H9 (cell line): Measurements from ENCODE around the gene POU3F4. TPM values are rescaled to one million over a fixed set of nuclear protein-coding genes. Genes with fewer than 3 reads are reported as not detected.
A peak's percentile ranks its signal among the peaks of the same experiment; 100 is the strongest.

Source experiments
- DNase-seq: peaks from one replicate; pipeline ENCODE4 v3.0.0-alpha.2; 2017
- H2AFZ ChIP-seq: one replicate; pipeline ENCODE4 v1.6.1; 2013; ENCODE audit warnings: mild to moderate bottlenecking, low read length, control low read depth, moderate library complexity
- H2AK5ac ChIP-seq: 2 replicates; pipeline ENCODE4 v1.6.1; 2013; ENCODE audit warnings: low read length, control low read depth, mixed read lengths; ENCODE audit not compliant: insufficient read length
- H2BK120ac ChIP-seq: one replicate; pipeline ENCODE4 v1.6.1; 2013; ENCODE audit warnings: low read depth, mild to moderate bottlenecking, low read length, control low read depth, inconsistent platforms; ENCODE audit not compliant: poor library complexity, severe bottlenecking
- H2BK12ac ChIP-seq: 2 replicates; pipeline ENCODE4 v1.6.1; 2013; ENCODE audit warnings: low read length, control low read depth, mixed read lengths, low read depth; ENCODE audit not compliant: insufficient read length
- H2BK15ac ChIP-seq: 2 replicates; pipeline ENCODE4 v1.6.1; 2013; ENCODE audit warnings: low read depth, low read length, control low read depth
- H2BK20ac ChIP-seq: one replicate; pipeline ENCODE4 v1.6.1; 2013; ENCODE audit warnings: low read depth, mild to moderate bottlenecking, low read length, control low read depth, inconsistent platforms; ENCODE audit not compliant: poor library complexity, severe bottlenecking
- H2BK5ac ChIP-seq: 2 replicates; pipeline ENCODE4 v1.6.1; 2013; ENCODE audit warnings: low read length, control low read depth, mixed read lengths; ENCODE audit not compliant: insufficient read length
- H3K14ac ChIP-seq: 2 replicates; pipeline ENCODE4 v1.6.1; 2013; ENCODE audit warnings: low read length, control low read depth; ENCODE audit not compliant: insufficient read depth
- H3K18ac ChIP-seq: 2 replicates; pipeline ENCODE4 v1.6.1; 2013; ENCODE audit warnings: low read depth, mild to moderate bottlenecking, mixed read lengths, low read length, control low read depth; ENCODE audit not compliant: insufficient read length
- H3K23ac ChIP-seq: 2 replicates; pipeline ENCODE4 v1.6.1; 2013; ENCODE audit warnings: low read length, control low read depth, mixed read lengths, low read depth; ENCODE audit not compliant: insufficient read length
- H3K23me2 ChIP-seq: 2 replicates; pipeline ENCODE4 v1.6.1; 2013; ENCODE audit warnings: low read depth, mild to moderate bottlenecking, mixed read lengths, low read length, control low read depth; ENCODE audit not compliant: insufficient read length, poor library complexity, severe bottlenecking
- H3K27ac ChIP-seq: 2 replicates; pipeline ENCODE4 v1.5.1; 2013; ENCODE audit warnings: low read length, control low read depth, mixed read lengths, low read depth; ENCODE audit not compliant: insufficient read length
- H3K27me3 ChIP-seq: 2 replicates; pipeline ENCODE4 v1.6.1; 2013; ENCODE audit warnings: low read length, control low read depth, inconsistent platforms; ENCODE audit not compliant: insufficient read depth
- H3K4ac ChIP-seq: 2 replicates; pipeline ENCODE4 v1.6.1; 2013; ENCODE audit warnings: low read depth, mild to moderate bottlenecking, control low read depth, inconsistent platforms, low read length, moderate library complexity
- H3K4me1 ChIP-seq: 2 replicates; pipeline ENCODE4 v1.6.1; 2013; ENCODE audit warnings: low read length, control low read depth, inconsistent platforms; ENCODE audit not compliant: insufficient read depth
- H3K4me2 ChIP-seq: 2 replicates; pipeline ENCODE4 v1.6.1; 2013; ENCODE audit warnings: low read length, control low read depth, mixed read lengths; ENCODE audit not compliant: insufficient read length, insufficient read depth
- H3K56ac ChIP-seq: 2 replicates; pipeline ENCODE4 v1.6.1; 2013; ENCODE audit warnings: low read depth, mild to moderate bottlenecking, mixed read lengths, low read length, control low read depth; ENCODE audit not compliant: insufficient read length
- H3K79me1 ChIP-seq: 2 replicates; pipeline ENCODE4 v1.6.1; 2013; ENCODE audit warnings: low read depth, mild to moderate bottlenecking, moderate library complexity, low read length, control low read depth, inconsistent platforms; ENCODE audit not compliant: insufficient read depth, poor library complexity, severe bottlenecking
- H3K79me2 ChIP-seq: 2 replicates; pipeline ENCODE4 v1.6.1; 2013; ENCODE audit warnings: low read length, control low read depth, inconsistent platforms; ENCODE audit not compliant: insufficient read depth
- H3K9ac ChIP-seq: 2 replicates; pipeline ENCODE4 v1.6.1; 2013; ENCODE audit warnings: low read length, control low read depth, mixed read lengths; ENCODE audit not compliant: insufficient read length; ENCODE audit errors: extremely low read depth
- H3K9me3 ChIP-seq: one replicate; pipeline ENCODE4 v1.6.1; 2013; ENCODE audit warnings: low read depth, low read length, inconsistent platforms; ENCODE audit not compliant: control insufficient read depth
- H3T11ph ChIP-seq: one replicate; pipeline ENCODE4 v1.6.1; 2013; ENCODE audit warnings: mild to moderate bottlenecking, low read length, control low read depth, inconsistent platforms
- H4K20me1 ChIP-seq: one replicate; pipeline ENCODE4 v1.6.1; 2013; ENCODE audit not compliant: control insufficient read depth, insufficient read length, insufficient read depth
- H4K5ac ChIP-seq: 2 replicates; pipeline ENCODE4 v1.6.1; 2013; ENCODE audit warnings: low read depth, mild to moderate bottlenecking, mixed read lengths, low read length, control low read depth; ENCODE audit not compliant: insufficient read length
- H4K8ac ChIP-seq: replicated peaks from 2 replicates; pipeline ENCODE4 v1.6.1; 2013; ENCODE audit warnings: low read length, control low read depth, mixed read lengths, low read depth; ENCODE audit not compliant: insufficient read length
- H4K91ac ChIP-seq: 2 replicates; pipeline ENCODE4 v1.6.1; 2013; ENCODE audit warnings: low read depth, mild to moderate bottlenecking, moderate library complexity, mixed read lengths, low read length, control low read depth; ENCODE audit not compliant: insufficient read length
- H3K27ac Mint-ChIP-seq, 3 experiments: 2 replicates in 2 of 3; 3 replicates in 1 of 3; pipeline ENCODE4 v1.8.0; 2020 to 2021; ENCODE audit warnings: mixed read lengths in 3 of 3, mild to moderate bottlenecking in 1 of 3, moderate library complexity in 1 of 3
- H3K27me3 Mint-ChIP-seq: 2 replicates; pipeline ENCODE4 v1.8.0; 2021; ENCODE audit warnings: low read depth, mild to moderate bottlenecking, moderate library complexity, mixed read lengths
- H3K36me3 Mint-ChIP-seq, 3 experiments: 2 replicates in 2 of 3; 3 replicates in 1 of 3; pipeline ENCODE4 v1.8.0; 2020 to 2021; ENCODE audit warnings: low read depth in 3 of 3, mixed read lengths in 3 of 3; ENCODE audit not compliant: insufficient read depth in 1 of 3
- H3K4me1 Mint-ChIP-seq, 2 experiments: 2 replicates each; pipeline ENCODE4 v1.8.0; 2020; ENCODE audit warnings: mixed read lengths in 2 of 2
- H3K4me3 Mint-ChIP-seq, 2 experiments: 2 replicates in 1 of 2; 3 replicates in 1 of 2; pipeline ENCODE4 v1.8.0; 2020 to 2021; ENCODE audit warnings: mild to moderate bottlenecking in 2 of 2, mixed read lengths in 2 of 2, moderate library complexity in 1 of 2
- H3K9me3 Mint-ChIP-seq, 2 experiments: 2 replicates in 1 of 2; 3 replicates in 1 of 2; pipeline ENCODE4 v1.8.0; 2020; ENCODE audit warnings: mild to moderate bottlenecking in 2 of 2, mixed read lengths in 2 of 2, moderate library complexity in 1 of 2
- CTCF ChIP-seq: fragments of 200-600 bp; sonication (generic); conservative IDR thresholded peaks from 3 replicates; pipeline ENCODE4 v1.8.0; 2021; ENCODE audit warnings: antibody characterized with exemption, mild to moderate bottlenecking
- WGBS: extraction: QIAGEN DNeasy Blood & Tissue Kit; methylation state at CpG from one replicate; pipeline ENCODE4 v1.1.7; 2013; ENCODE audit warnings: missing lambda C conversion rate, low lambda C conversion rate, mixed read lengths; ENCODE audit not compliant: insufficient read length; ENCODE audit errors: extremely low coverage; 5-methylcytosine and 5-hydroxymethylcytosine counted together
- total RNA-seq: library from RNA; stranded (reverse); gene quantifications from 2 replicates; pipeline ENCODE4 v1.2.1, GENCODE V29; 2021

Gene POU3F4
- total RNA-seq, 1 experiment from 2014 or later: 0.35 TPM

- no CpG with 5 or more reads among the region's 14 CpGs for WGBS
- H3K4me3 Mint-ChIP-seq: peak overlapping the region in 1 of 2 experiments; percentile 58; a peak in 3 of 5 replicates
Measured at GRCh38 chrX:83512111-83512510, 4.0 kb downstream of the POU3F4 start.

More at GRCh38 chrX:83512111-83512510, 4.0 kb downstream of the POU3F4 start:
- no peak overlapping the region for H3K4ac ChIP-seq
- no peak overlapping the region for H2AK5ac ChIP-seq
- H2BK5ac ChIP-seq: no peak overlapping the region
- peaks cover 3% of the 10 kb centered on the region for H3K9me3 ChIP-seq
- no peak overlapping the region for H2BK120ac ChIP-seq
- peaks cover 36% of the 10 kb centered on the region for H3K27me3 Mint-ChIP-seq
- H3K18ac ChIP-seq: no peak overlapping the region
- no peak overlapping the region for H4K91ac ChIP-seq
- H3K27me3 ChIP-seq: peaks cover 5% of the 10 kb centered on the region; the same call in 1 of the 2 replicates
- H3K27ac Mint-ChIP-seq: no peak overlapping the region
- H3K9ac ChIP-seq: no peak overlapping the region
- H3K4me1 Mint-ChIP-seq: peaks cover 48 to 60% of the 10 kb centered on the region in 2 experiments
- peaks cover 12% of the 10 kb centered on the region for H3K23me2 ChIP-seq
- no peaks in the 10 kb centered on the region for H4K20me1 ChIP-seq
- H4K5ac ChIP-seq: no peak overlapping the region
- H3K36me3 Mint-ChIP-seq: peaks cover 0 to 1% (median 0%) of the 10 kb centered on the region in 3 experiments; a peak in 2 of 7 replicates
- no peak overlapping the region for H2BK15ac ChIP-seq
- H3K4me2 ChIP-seq: no peak overlapping the region
- no peak overlapping the region for H3K14ac ChIP-seq
- H2BK12ac ChIP-seq: no peak overlapping the region
- H3K9me3 Mint-ChIP-seq: peaks cover 78% of the 10 kb centered on the region in 2 experiments
- peaks cover 3% of the 10 kb centered on the region; the same call in 1 of the 2 replicates for H3K4me1 ChIP-seq
- H3K79me1 ChIP-seq: no peaks in the 10 kb centered on the region
- no peak overlapping the region for H4K8ac ChIP-seq
- H3K27ac ChIP-seq: no peak overlapping the region
- no peak overlapping the region for H2AFZ ChIP-seq
- no peak overlapping the region for H3K56ac ChIP-seq
- H3K23ac ChIP-seq: no peak overlapping the region
- no peak for TF ChIP-seq CTCF
- no peak overlapping the region for H2BK20ac ChIP-seq
- no peak for DNase-seq
- H3T11ph ChIP-seq: no peak overlapping the region
- H3K79me2 ChIP-seq: no peaks in the 10 kb centered on the region
